HG03439 (cell line): Measurements from ENCODE around the gene TP63.

ENCODE experiments used
- ATAC-seq: cut with Tn5 transposase; IDR thresholded peaks from one replicate; pipeline ENCODE4 v1.9.1; 2021; ENCODE audit warnings: mild to moderate bottlenecking, moderate library complexity; ENCODE audit not compliant: unreplicated experiment

The TP63 gene

GRCh38 chr3:189806171-189806951 is 175.2 kb downstream of the TP63 start:
- ATAC-seq, result no peak

- ATAC-seq, result no peak
Measured at GRCh38 chr3:189808246-189809007, 177.2 kb downstream of the TP63 start.

DNA sequence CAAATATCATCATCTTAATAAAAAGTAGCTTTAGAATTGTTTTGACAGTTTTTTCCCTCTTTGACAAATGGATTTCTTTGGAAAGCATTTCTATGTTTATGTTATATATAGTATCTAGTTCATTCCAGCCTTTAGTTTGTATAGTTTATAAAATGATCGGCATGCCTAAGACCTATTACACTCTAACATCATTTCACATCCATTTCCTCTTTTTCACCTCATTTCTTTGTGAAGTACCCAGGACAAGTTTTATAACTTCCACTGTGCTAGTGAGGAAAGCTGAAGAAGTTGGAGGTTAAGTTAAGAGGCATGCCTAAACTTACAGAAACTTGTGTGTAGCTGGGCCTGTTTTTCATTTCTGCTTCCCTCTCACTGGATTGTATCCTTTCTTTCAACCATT is 178.4 kb downstream of the TP63 start:
- no peak for ATAC-seq

DNA sequence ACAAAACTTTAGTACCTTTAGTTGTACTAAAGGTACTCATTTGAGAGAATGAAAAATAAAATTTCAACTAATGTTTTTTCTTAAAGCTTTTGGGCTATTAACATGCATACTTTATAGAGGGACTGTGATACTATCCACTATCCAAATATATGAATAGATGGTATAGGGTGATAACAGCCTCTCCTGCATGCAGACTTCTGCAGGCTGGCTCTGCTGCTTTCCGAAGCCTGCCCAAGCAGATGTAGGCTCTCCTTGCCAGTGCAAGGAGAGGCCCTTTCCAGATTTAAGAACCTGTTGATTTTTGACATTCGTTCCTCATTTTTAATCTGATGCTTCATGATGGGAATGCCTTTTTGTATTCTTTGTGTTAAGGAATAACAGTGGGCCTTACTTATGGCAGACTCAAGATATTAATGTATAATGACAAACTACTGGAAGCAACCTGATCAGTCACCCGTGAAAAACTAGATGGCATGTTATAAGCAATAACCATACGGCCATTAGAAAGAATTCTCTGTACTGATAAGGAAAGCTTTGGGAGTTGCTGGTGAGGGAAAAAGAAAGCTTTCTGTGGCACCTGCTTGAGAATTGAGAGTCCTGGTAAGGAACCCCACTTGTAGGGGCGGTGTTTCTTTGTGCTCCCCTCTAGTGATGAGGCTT is 181.7 kb downstream of the TP63 start:
- ATAC-seq, result no peak

DNA sequence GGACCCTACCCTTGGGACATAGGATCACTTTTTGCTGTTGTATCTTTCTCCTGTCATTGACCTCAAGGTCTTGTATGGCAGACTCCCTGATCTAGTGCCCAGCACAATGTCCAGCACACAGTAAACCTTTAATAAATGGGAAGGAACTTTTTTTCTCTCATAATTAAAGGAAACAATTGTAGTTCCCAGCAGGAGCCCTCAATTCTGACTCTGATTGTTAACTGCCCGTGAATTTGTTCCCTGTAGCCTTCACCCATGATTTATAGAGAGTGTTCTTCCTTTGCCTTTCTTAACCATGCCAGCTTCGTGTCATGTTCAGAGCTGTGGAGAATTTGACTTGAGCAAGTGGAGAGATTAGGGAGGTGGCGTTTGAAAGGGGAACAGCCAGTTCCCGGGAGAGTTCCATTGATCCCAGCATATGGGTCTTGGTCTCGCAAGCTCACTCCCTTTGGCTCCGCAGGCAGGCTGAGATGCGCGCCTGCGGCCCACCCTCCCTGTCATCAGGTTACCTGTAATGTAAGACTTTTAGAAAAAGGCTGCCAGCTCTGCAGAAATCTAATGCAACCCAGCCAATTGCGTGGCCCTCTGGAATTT is 182.6 kb downstream of the TP63 start:
- no peak for ATAC-seq

DNA sequence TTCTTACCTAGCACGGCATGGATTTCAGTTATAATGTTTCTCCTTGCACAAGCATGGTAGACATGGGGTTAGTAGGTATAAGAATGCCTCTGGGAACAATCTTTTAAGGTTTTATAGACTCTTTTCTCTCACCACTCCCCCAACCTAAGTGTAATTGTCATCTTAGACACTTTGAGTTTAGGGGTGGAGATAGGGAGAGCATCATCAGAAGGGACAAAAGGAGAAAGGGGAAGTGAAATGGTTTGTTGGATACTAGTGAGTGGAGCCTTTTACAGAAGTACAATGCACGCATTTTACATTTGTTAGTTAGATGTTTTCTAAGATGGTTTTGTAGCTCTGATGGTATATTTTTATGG is 189.2 kb downstream of the TP63 start:
- ATAC-seq, result no peak

DNA sequence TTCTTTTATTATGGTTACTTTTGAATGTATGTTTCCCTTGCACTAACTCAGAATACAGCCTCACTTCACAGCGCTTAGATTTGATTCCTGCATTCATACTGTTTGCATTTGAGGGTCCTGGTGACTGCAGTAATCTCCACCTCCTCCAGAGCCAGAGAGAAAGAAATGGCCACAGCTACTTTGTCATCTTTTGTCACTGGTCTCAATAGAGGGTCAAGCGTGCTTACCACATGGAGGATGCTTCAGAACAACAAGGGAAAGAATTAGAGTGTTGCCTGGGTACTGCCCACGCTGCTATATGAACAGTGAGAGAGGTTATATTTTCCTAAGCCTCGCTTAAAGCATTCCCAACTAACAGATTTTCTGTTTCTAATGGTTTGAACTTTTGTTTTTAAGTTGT is 190.1 kb downstream of the TP63 start:
- no peak for ATAC-seq

DNA sequence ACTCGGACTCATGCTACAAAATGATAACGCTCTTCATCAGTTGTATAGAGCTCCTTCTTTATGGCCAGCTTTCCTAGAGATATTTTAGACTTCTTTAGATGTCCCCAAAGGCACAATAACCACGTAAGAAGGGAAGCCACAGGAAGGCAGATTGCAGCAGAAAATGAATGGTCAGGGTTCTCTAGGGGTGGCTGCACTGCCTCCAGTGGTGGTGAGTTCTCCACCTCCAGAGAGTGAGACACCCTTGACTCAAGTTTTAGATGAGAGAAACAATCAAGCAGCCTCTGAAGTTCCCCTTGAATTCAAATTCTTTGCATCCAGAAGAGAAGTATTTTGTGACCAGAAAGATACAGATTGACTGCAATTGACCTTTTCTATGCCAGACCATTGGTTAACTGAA is 191.5 kb downstream of the TP63 start:
- ATAC-seq, result no peak

- ATAC-seq, result no peak
Measured at GRCh38 chr3:189824629-189825312, 193.6 kb downstream of the TP63 start.

DNA sequence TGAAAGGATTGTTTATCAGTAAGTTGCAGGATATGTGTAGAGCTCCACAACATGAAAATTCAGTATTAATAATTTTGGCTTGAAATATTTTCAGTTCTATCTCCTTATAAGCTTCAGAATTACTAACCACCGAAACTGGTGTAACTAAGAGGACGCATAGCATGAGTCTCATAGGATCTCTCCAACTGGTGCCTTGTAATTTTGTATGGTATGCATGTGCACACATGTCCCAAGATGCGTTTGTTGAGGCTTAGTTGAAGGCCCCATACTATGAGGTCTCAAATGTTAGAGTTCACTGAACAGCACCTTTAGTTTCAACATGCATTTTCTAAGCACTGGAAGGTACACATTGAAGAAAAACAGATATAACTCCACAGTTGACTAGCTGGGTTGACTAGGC is 195.4 kb downstream of the TP63 start:
- ATAC-seq, result no peak

- ATAC-seq, result no peak
Measured at GRCh38 chr3:189827108-189827507, 195.9 kb downstream of the TP63 start.

DNA sequence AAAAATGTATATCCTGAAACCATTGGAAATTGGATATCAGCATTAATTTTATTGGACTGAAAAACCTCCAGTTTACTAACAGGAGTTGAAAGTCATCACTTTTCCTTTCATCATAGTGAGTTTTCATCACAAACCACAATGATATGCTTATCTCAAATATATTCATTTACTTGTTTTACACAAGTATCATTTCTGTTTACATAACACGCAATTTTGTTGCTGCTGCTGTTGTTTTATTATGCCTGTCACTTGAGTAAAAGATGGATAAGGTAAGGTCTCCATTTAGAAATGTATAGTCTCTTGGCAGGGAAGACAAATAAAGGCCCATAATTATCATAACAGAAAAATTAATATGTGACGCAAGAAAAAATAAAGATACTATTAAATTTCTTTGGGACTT is 199.2 kb downstream of the TP63 start:
- ATAC-seq, result no peak

DNA sequence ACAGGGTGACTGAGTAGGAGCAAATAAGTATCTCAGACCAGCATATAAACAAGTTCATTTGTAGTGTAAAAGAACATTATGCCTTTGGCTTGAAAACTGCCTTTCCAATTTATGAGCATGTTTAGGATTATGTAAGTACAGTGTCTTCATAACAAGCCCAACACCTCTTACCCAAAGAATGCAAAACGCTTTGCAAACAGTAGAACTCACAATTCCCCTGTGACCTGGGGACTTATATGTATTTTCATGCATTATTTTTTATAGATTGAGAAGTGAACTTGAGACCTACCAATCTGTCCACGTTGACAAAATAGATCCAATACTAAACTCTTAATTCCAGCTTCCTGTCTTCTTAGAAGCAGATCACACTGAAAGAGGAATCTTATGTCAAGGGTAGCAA is 202.1 kb downstream of the TP63 start:
- no peak for ATAC-seq

DNA sequence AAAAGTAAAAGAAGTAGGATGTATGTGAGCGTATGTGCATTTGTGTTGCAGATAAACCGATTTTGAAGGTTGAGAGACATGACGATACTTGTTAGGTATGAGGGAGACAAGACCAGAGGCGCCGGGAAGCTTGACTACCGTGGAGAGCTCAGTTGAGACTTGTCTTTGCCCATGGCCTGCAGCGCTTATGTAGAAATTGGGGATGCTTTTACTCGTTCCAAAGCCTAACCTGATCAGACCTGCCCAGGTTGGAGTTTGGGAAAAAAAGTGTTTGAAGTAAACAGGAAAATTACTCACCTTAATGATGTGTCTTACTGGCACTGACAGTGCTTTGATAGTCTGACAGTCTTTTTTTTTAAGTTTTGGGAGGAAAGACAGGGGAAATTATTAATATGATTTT is 202.8 kb downstream of the TP63 start:
- ATAC-seq, result no peak

DNA sequence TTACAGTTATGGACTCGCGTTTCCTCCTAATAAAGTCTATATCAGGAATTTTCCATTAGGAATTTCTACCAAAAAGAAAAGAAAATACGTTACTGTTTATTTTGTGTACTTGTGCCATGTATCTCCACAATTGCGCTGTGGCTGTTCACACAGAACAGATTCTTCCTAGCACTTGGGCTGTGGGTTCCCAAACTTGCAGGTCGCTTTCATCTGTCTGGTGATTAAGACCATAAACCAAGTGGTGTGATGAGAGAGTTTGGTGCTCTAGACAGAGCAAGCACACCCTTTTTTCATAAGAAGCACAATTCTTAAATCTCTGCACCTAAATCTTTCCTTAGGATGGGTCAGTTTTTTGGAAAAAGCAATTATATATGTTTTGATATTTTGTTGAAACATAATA is 203.3 kb downstream of the TP63 start:
- ATAC-seq, result no peak

DNA sequence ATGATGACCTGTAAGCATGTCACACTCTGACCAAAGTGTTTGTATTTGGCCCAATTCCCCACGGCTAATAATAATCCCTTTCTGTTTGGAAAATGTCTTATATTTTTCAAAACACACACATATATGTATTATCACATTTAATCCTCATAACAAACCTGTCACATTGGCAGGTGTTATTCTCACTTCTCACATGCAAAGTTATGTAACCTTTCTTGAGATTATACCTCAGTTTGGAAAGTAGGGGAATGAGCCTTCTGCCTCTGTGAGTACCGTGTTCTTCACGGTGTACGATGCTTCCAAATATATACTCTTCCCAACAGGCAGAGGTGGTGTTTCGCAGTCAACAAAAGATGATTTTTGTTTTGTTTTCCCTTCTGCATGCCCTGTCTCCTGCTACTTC is 205.6 kb downstream of the TP63 start:
- no peak for ATAC-seq

- no peak for ATAC-seq
Measured at GRCh38 chr3:189838291-189838690, 207.1 kb downstream of the TP63 start.

GRCh38 chr3:189839576-189839975 is 208.4 kb downstream of the TP63 start:
- ATAC-seq, result no peak

DNA sequence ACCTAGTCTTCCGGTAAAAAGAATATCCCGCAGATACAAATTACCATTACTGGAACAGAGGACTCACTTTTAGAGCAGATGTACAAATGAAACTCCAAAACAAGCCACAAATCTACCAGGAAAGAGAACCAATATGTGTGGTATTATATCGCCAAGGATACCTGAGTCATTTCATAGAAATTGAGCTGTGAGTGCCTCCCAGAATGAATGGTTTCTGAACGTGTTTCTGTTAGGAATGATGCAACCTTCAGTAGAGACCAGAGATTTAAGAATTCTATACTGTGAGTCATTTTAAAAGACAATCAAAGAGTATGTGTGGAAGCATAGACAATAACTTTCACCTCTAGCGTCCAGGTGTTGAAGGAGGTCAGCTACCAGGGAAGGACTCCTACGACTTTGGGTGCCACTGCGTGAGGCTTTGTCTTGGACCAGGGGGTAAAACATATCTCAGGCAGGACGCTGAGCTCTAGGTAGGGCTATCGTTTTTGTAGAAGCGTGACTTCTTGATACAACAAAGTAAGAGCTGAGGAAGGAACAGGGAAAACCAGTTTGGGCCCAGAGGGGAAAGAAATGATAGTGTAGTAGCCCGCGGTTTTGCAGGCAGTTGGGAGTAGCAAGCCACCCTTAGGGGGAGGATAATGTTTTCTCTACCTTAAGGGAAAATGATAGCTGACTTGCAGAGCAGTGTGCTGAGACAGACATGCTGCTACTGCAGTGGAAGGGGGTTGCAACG is 210.4 kb downstream of the TP63 start:
- ATAC-seq, result no peak
